Keratinocyte (primary cell): ENCODE measurements around the gene PARP16. TPM values are rescaled to one million over a fixed set of nuclear protein-coding genes. Genes with fewer than 3 reads are reported as not detected.

ENCODE experiments used
- DNase-seq: peaks from one replicate; pipeline ENCODE4 v3.0.0-alpha.2; 2011; ENCODE audit warnings: low read depth, missing footprints, low spot score
- FAIRE-seq: peaks from 2 replicates; lab custom pipeline; 2011; peaks lifted over from hg19 to GRCh38; lab: Jason Lieb, UNC
- H2AFZ ChIP-seq: 2 replicates; pipeline ENCODE4 v1.6.0; 2012; ENCODE audit warnings: low read length, control low read depth, inconsistent platforms; ENCODE audit not compliant: control insufficient read depth
- H3K27ac ChIP-seq: 2 replicates; pipeline ENCODE4 v1.5.1; 2011; ENCODE audit warnings: low read length; ENCODE audit not compliant: control insufficient read depth, insufficient read depth
- H3K27me3 ChIP-seq: 3 replicates; pipeline ENCODE4 v1.6.0; 2011; ENCODE audit warnings: low read length; ENCODE audit not compliant: control insufficient read depth, insufficient read depth; ENCODE audit errors: extremely low read depth
- H3K36me3 ChIP-seq, 2 experiments: 2 replicates in 1 of 2; 3 replicates in 1 of 2; pipeline ENCODE4 v1.5.1; 2011; ENCODE audit warnings: low read length in 2 of 2, mild to moderate bottlenecking in 1 of 2; ENCODE audit not compliant: control insufficient read depth in 2 of 2, insufficient read depth in 2 of 2; ENCODE audit errors: extremely low read depth in 1 of 2
- H3K4me1 ChIP-seq: 3 replicates; pipeline ENCODE4 v1.5.1; 2011; ENCODE audit warnings: low read length; ENCODE audit not compliant: control insufficient read depth, insufficient read depth; ENCODE audit errors: extremely low read depth
- H3K4me2 ChIP-seq: 3 replicates; pipeline ENCODE4 v1.6.0; 2011; ENCODE audit warnings: low read depth, low read length; ENCODE audit not compliant: control insufficient read depth, insufficient read depth; ENCODE audit errors: extremely low read depth
- H3K4me3 ChIP-seq, 3 experiments: fragments of 200-600 bp in 1 of 3; sonication (generic) in 1 of 3; 2 replicates in 2 of 3; 3 replicates in 1 of 3; pipeline ENCODE4 v1.5.1; 2011 to 2016; ENCODE audit warnings: low read length in 3 of 3, mild to moderate bottlenecking in 3 of 3, control low read depth in 2 of 3, inconsistent platforms in 1 of 3, low read depth in 1 of 3, mixed read lengths in 1 of 3, mixed run types in 1 of 3, moderate library complexity in 1 of 3; ENCODE audit not compliant: control insufficient read depth in 2 of 3, insufficient read depth in 2 of 3; ENCODE audit errors: extremely low read depth in 1 of 3
- H3K79me2 ChIP-seq: 2 replicates; pipeline ENCODE4 v1.6.0; 2012; ENCODE audit warnings: low read length; ENCODE audit not compliant: control insufficient read depth, insufficient read depth
- H3K9ac ChIP-seq: 3 replicates; pipeline ENCODE4 v1.6.0; 2011; ENCODE audit warnings: low read length; ENCODE audit not compliant: control insufficient read depth, insufficient read depth; ENCODE audit errors: extremely low read depth
- H3K9me1 ChIP-seq: 3 replicates; pipeline ENCODE4 v1.6.0; 2011; ENCODE audit warnings: low read length; ENCODE audit not compliant: control insufficient read depth, insufficient read depth; ENCODE audit errors: extremely low read depth
- H3K9me3 ChIP-seq: 2 replicates; pipeline ENCODE4 v1.5.1; 2012; ENCODE audit warnings: low read depth, low read length; ENCODE audit not compliant: control insufficient read depth
- H4K20me1 ChIP-seq: 3 replicates; pipeline ENCODE4 v1.6.0; 2011; ENCODE audit warnings: low read length; ENCODE audit not compliant: control insufficient read depth, insufficient read depth; ENCODE audit errors: extremely low read depth
- EZH2 ChIP-seq: IDR thresholded peaks from one replicate; pipeline ENCODE4 v1.6.1; 2012; ENCODE audit warnings: inconsistent platforms, mild to moderate bottlenecking, low read length, moderate library complexity
- dilution Hi-C: fragments of 300-500 bp; cut with MboI; formaldehyde crosslinking; loops from one replicate; pipeline ENCODE4 v1.7.0; 2020; ENCODE audit warnings: low sequenced_read_pairs; ENCODE audit not compliant: extremely low pct_ligation_motif_present
- polyA plus RNA-seq, 5 experiments: library from polyadenylated mRNA; depleted of rRNA in 3 of 5; stranded (reverse) in 3 of 5; stranded (forward) in 1 of 5; unstranded in 1 of 5; fragments of >200 nt; gene quantifications; 1 replicate in 1 of 5; 2 replicates in 3 of 5; 3 replicates in 1 of 5; pipeline versions ENCODE4 v1.2.1 to v1.2.3, GENCODE V29; 2011 to 2012; ENCODE audit warnings: missing spikeins in 2 of 5, low read depth in 1 of 5, low replicate concordance in 1 of 5
- TF ChIP-seq, protein P1 (sequence below), 3 experiments: IDR thresholded peaks in 1 of 3; conservative IDR thresholded peaks in 1 of 3; optimal IDR thresholded peaks in 1 of 3; 2 replicates in 2 of 3; 3 replicates in 1 of 3; pipeline versions ENCODE3 to v1.5.1; 2011; ENCODE audit warnings: low read length in 3 of 3, mild to moderate bottlenecking in 3 of 3, moderate library complexity in 2 of 3, control low read depth in 1 of 3, inconsistent platforms in 1 of 3; ENCODE audit not compliant: insufficient read depth in 2 of 3; ENCODE audit errors: extremely low read depth in 1 of 3

PARP16 gene
- polyA plus RNA-seq, 1 donor (not counting 4 experiments of a cell fraction or from before 2014, with no cell fraction given), result 2.1 TPM

GRCh38 chr15:65246939-65247338 is 39.7 kb downstream of the PARP16 start:
- DNase-seq (no peak), FAIRE-seq (no peak)
- no peaks in the 10 kb centered on the region for H4K20me1 ChIP-seq
- TF ChIP-seq EZH2, result no peak
- TF ChIP-seq, protein P1, sequence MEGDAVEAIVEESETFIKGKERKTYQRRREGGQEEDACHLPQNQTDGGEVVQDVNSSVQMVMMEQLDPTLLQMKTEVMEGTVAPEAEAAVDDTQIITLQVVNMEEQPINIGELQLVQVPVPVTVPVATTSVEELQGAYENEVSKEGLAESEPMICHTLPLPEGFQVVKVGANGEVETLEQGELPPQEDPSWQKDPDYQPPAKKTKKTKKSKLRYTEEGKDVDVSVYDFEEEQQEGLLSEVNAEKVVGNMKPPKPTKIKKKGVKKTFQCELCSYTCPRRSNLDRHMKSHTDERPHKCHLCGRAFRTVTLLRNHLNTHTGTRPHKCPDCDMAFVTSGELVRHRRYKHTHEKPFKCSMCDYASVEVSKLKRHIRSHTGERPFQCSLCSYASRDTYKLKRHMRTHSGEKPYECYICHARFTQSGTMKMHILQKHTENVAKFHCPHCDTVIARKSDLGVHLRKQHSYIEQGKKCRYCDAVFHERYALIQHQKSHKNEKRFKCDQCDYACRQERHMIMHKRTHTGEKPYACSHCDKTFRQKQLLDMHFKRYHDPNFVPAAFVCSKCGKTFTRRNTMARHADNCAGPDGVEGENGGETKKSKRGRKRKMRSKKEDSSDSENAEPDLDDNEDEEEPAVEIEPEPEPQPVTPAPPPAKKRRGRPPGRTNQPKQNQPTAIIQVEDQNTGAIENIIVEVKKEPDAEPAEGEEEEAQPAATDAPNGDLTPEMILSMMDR (optimal IDR thresholded peaks at IDR 0.05 in 1 of 3, IDR thresholded peaks at IDR 0.05 in 1 of 3, conservative IDR thresholded peaks at IDR 0.05 in 1 of 3; ENCODE audit: extremely low read depth in 1 of 3, insufficient read depth in 2 of 3, low read length in 3 of 3), result no peak
- no peaks in the 10 kb centered on the region for H3K79me2 ChIP-seq
- no peaks in the 10 kb centered on the region for H3K9me3 ChIP-seq
- H3K9ac ChIP-seq, result no peak overlapping the region
- no peaks in the 10 kb centered on the region for H3K27me3 ChIP-seq
- no peaks in the 10 kb centered on the region for H3K36me3 ChIP-seq
- H2AFZ ChIP-seq, result no peak overlapping the region
- H3K9me1 ChIP-seq, result peaks cover 3% of the 10 kb centered on the region
- H3K4me1 ChIP-seq, result peaks cover 17% of the 10 kb centered on the region
- peak overlapping the region; percentile 57 for H3K27ac ChIP-seq
- no peak overlapping the region for H3K4me3 ChIP-seq
- dilution Hi-C loops, result no loop called here
- H3K4me2 ChIP-seq, result no peak overlapping the region

GRCh38 chr15:65246026-65246714 is 40.5 kb downstream of the PARP16 start:
- Histone ChIP-seq H4K20me1 (no peaks in the 10 kb centered on the region), H3K27ac (peak overlapping the region; percentile 57), H3K36me3 (no peaks in the 10 kb centered on the region), H3K9me3 (no peaks in the 10 kb centered on the region), H2AFZ (peak overlapping the region; percentile 74), H3K9ac (peak overlapping the region; percentile 36), H3K27me3 (no peaks in the 10 kb centered on the region), H3K9me1 (peaks cover 3% of the 10 kb centered on the region), H3K4me3 (peak overlapping the region in 1 of 3 experiments; percentile 21), H3K4me1 (peaks cover 17% of the 10 kb centered on the region), H3K79me2 (no peaks in the 10 kb centered on the region), H3K4me2 (peak overlapping the region; percentile 73)
- FAIRE-seq, result peak; percentile 48
- TF ChIP-seq, protein P1 (optimal IDR thresholded peaks at IDR 0.05 in 1 of 3, IDR thresholded peaks at IDR 0.05 in 1 of 3, conservative IDR thresholded peaks at IDR 0.05 in 1 of 3; ENCODE audit: extremely low read depth in 1 of 3, insufficient read depth in 2 of 3, low read length in 3 of 3), result no peak
- TF ChIP-seq EZH2, result no peak
- dilution Hi-C loops, result no loop called here
- peak; percentile 32 for DNase-seq
